Spleen (tissue), 11 donors: Measurements from ENCODE around the gene CHMP4B. TPM values are rescaled to one million over a fixed set of nuclear protein-coding genes. Genes with fewer than 3 reads are reported as not detected.

Source experiments
- DNase-seq: peaks from one replicate; pipeline ENCODE4 v3.0.0-alpha.2; 2020
- H3K27ac ChIP-seq, 8 donors: fragments of 200-600 bp; sonication (generic) in 7 of 8; 1 replicate in 4 of 8; 2 replicates in 4 of 8; pipeline versions ENCODE4 v1.5.0 to v1.8.0; 2016 to 2021; ENCODE audit warnings: inconsistent platforms in 4 of 8, mild to moderate bottlenecking in 4 of 8, moderate library complexity in 1 of 8
- H3K27me3 ChIP-seq, 7 donors: fragments of 200-600 bp; sonication (generic) in 6 of 7; replicated peaks in 1 of 7; 1 replicate in 4 of 7; 2 replicates in 3 of 7; pipeline versions ENCODE4 v1.5.0 to v1.8.0; 2016 to 2021; ENCODE audit warnings: inconsistent platforms in 3 of 7, mild to moderate bottlenecking in 1 of 7
- H3K36me3 ChIP-seq, 6 donors: fragments of 200-600 bp; sonication (generic) in 5 of 6; 1 replicate in 4 of 6; 2 replicates in 2 of 6; pipeline versions ENCODE4 v1.5.0 to v1.8.0; 2016 to 2021; ENCODE audit warnings: inconsistent platforms in 2 of 6
- H3K4me1 ChIP-seq, 6 donors: fragments of 200-600 bp; sonication (generic) in 5 of 6; 1 replicate in 3 of 6; 2 replicates in 3 of 6; pipeline versions ENCODE4 v1.5.0 to v1.8.0; 2016 to 2021; ENCODE audit warnings: inconsistent platforms in 3 of 6
- H3K4me3 ChIP-seq, 8 donors: fragments of 200-600 bp; sonication (generic) in 7 of 8; 1 replicate in 4 of 8; 2 replicates in 4 of 8; pipeline versions ENCODE4 v1.5.0 to v1.8.0; 2016 to 2021; ENCODE audit warnings: inconsistent platforms in 4 of 8, mild to moderate bottlenecking in 4 of 8, moderate library complexity in 2 of 8
- H3K9me3 ChIP-seq, 8 donors: fragments of 200-600 bp; sonication (generic) in 7 of 8; 1 replicate in 4 of 8; 2 replicates in 4 of 8; pipeline versions ENCODE4 v1.5.0 to v1.8.0; 2016 to 2021; ENCODE audit warnings: inconsistent platforms in 4 of 8
- POLR2A ChIP-seq, 3 donors: fragments of 450-650 bp; IDR thresholded peaks; one replicate each; pipeline ENCODE4 v1.5.1; 2017; ENCODE audit warnings: antibody characterized with exemption in 3 of 3, mild to moderate bottlenecking in 1 of 3
- POLR2AphosphoS5 ChIP-seq, 3 donors: sonication (generic); formaldehyde crosslinking; IDR thresholded peaks; one replicate each; pipeline ENCODE4 v1.5.1; 2017; ENCODE audit warnings: antibody characterized with exemption in 3 of 3
- WGBS, 5 donors: extraction: QIAGEN DNeasy Blood & Tissue Kit in 3 of 5; methylation state at CpG; one replicate each; pipeline versions ENCODE4 v1.1.5 to v1.1.7; 2013 to 2018; 5-methylcytosine and 5-hydroxymethylcytosine counted together
- intact Hi-C: fragments of 100-400 bp; cut with DNase I; formaldehyde crosslinking; loops from one replicate; pipeline ENCODE4 v1.15.0; 2023; ENCODE audit warnings: low total_unique reads
- polyA plus RNA-seq, 3 donors: library from polyadenylated mRNA; stranded (reverse); fragments of 200-250 nt; gene quantifications; one replicate each; pipeline ENCODE4 v1.2.1, GENCODE V29; 2013
- total RNA-seq, 7 donors: library from RNA; depleted of rRNA in 3 of 7; stranded (reverse); fragments of >200 nt in 3 of 7; fragmentation: NEBNext Ultra II Directional in 4 of 7; extraction: Animal tissue kit (Norgen Biotek cat#: 25700) in 4 of 7; gene quantifications; one replicate each; pipeline versions ENCODE4 v1.1.0 to v1.2.1, GENCODE V29; 2016 to 2021
- TF ChIP-seq, protein P1 (sequence below), 11 experiments: fragments of 200-600 bp in 7 of 11; fragments of 450-650 bp in 4 of 11; sonication (generic) in 4 of 11; IDR thresholded peaks in 8 of 11; conservative IDR thresholded peaks in 3 of 11; 1 replicate in 7 of 11; 2 replicates in 4 of 11; pipeline versions ENCODE4 v1.4.0 to v1.8.0; 2016 to 2021; ENCODE audit warnings: antibody characterized with exemption in 11 of 11, inconsistent platforms in 4 of 11, mild to moderate bottlenecking in 1 of 11
- donor health status: healthy with polysubstance abuse.
- donor health status: DM: no; HTN: no; CAD: no; lungs with moderate emphysema.
- donor health status: DM: no; HTN: no; CAD: no.
- donor health status: Bipolar disorder and iron deficiency.
- donor health status: healthy.
- donor health status: DM: no; HTN: no; CAD: no.
- donor health status: DM: yes; HTN: yes; CAD: no.

CHMP4B gene
- total and polyA plus RNA-seq, 10 donors: 44.9 to 118 (median 74.7) TPM

DNA sequence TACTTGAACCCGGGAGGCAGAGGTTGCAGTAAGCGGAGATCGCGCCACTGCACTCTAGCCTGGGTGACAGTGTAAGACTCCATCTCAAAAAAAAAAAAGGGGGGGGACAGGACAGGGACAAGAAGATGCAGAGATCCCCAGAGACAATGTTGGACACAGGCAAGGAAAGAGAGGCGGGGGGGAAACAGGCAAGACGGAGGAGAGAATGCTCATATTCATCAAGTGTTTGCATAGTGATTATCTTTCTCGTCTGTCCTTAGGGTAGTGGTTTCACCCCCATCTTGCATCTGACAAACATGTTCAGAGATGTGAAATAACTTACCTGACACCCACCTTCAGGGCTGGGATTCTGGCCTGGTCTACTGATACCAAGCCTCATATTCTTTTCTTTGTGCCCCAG lies 29.0 kb downstream of the CHMP4B start:
- Histone ChIP-seq H3K4me1 (peaks cover 41 to 100% (median 89%) of the 10 kb centered on the region in 6 donors), H3K9me3 (no peaks in the 10 kb centered on the region), H3K36me3 (peaks cover 0 to 13% (median 0%) of the 10 kb centered on the region in 6 donors), H3K27ac (no peak overlapping the region), H3K27me3 (no peaks in the 10 kb centered on the region), H3K4me3 (no peak overlapping the region)
- WGBS, 5 donors: 90 to 97% (median 92%) methylated on average over 7 of the region's 7 CpGs
- intact Hi-C loops: no loop called here
- TF ChIP-seq, protein P1, sequence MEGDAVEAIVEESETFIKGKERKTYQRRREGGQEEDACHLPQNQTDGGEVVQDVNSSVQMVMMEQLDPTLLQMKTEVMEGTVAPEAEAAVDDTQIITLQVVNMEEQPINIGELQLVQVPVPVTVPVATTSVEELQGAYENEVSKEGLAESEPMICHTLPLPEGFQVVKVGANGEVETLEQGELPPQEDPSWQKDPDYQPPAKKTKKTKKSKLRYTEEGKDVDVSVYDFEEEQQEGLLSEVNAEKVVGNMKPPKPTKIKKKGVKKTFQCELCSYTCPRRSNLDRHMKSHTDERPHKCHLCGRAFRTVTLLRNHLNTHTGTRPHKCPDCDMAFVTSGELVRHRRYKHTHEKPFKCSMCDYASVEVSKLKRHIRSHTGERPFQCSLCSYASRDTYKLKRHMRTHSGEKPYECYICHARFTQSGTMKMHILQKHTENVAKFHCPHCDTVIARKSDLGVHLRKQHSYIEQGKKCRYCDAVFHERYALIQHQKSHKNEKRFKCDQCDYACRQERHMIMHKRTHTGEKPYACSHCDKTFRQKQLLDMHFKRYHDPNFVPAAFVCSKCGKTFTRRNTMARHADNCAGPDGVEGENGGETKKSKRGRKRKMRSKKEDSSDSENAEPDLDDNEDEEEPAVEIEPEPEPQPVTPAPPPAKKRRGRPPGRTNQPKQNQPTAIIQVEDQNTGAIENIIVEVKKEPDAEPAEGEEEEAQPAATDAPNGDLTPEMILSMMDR (IDR thresholded peaks at IDR 0.05 in 8 of 11, conservative IDR thresholded peaks at IDR 0.05 in 3 of 11): no peak
- TF ChIP-seq POLR2AphosphoS5 (IDR thresholded peaks at IDR 0.05) (no peak), POLR2A (IDR thresholded peaks at IDR 0.05) (no peak)
- DNase-seq: no peak

DNA sequence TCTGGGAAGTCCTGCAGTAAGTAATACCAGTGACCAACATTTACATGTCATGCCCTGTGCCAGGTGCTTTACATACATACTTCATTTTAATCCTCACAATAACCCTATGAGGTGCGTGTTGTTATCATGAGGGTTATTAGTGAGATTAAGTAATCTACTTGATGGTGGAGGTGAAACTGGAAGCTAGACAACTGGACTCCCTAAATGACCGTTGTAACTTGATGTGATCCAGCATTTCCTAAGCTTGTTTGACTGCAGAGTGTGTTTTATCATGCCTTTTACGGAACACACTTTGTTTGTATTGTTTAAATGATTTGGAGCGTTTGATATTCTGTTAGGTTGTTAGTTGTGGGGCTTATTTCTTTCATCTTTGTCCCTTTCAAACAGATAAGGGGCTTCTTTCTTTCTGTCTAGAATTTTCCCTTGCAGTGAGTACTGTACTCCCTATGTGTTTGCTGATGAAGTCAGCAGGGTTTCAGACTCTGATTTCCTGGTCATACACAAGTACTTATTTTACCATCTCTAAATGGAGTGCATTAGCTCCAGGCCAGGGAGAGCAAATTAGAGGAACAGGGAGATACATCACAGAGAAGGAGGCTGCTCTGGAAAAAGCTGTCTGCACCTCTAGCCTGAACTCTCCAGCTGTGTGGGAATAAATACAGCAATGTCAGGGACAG lies 29.7 kb downstream of the CHMP4B start:
- no peaks in the 10 kb centered on the region for H3K9me3 ChIP-seq
- H3K4me3 ChIP-seq: no peak overlapping the region
- 78 to 89% (median 79%) methylated on average over 4 of the region's 4 CpGs for WGBS, 5 donors
- no peaks in the 10 kb centered on the region for H3K27me3 ChIP-seq
- TF ChIP-seq POLR2A (IDR thresholded peaks at IDR 0.05): no peak
- no peak for TF ChIP-seq POLR2AphosphoS5 (IDR thresholded peaks at IDR 0.05)
- TF ChIP-seq, protein P1 (IDR thresholded peaks at IDR 0.05 in 8 of 11, conservative IDR thresholded peaks at IDR 0.05 in 3 of 11): no peak
- H3K27ac ChIP-seq: no peak overlapping the region
- intact Hi-C loops: no loop called here
- H3K36me3 ChIP-seq: peaks cover 0 to 7% (median 0%) of the 10 kb centered on the region in 6 donors
- no peak for DNase-seq
- peaks cover 41 to 100% (median 93%) of the 10 kb centered on the region in 6 donors for H3K4me1 ChIP-seq

DNA sequence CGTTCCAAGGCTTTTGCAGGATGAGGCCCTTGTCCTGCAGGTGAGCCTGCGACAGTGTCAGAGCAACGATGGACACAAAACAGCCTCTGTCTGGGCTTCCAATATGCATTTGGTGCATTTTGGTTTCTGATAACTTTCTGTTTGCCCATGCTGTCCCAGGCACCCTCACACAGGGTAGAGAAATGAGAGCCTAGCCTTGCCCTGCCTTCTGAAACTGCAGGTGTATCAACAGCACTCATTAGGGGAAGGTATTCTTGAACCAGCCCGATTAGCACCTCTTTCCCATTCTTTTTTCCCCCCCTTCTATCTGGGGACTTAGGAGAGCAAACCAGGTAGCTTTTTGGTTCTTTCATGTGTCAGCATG lies 30.3 kb downstream of the CHMP4B start:
- DNase-seq: no peak
- TF ChIP-seq POLR2A (IDR thresholded peaks at IDR 0.05) (no peak), POLR2AphosphoS5 (IDR thresholded peaks at IDR 0.05) (no peak)
- TF ChIP-seq, protein P1 (IDR thresholded peaks at IDR 0.05 in 8 of 11, conservative IDR thresholded peaks at IDR 0.05 in 3 of 11): no peak
- Histone ChIP-seq H3K36me3 (peaks cover 0 to 4% (median 0%) of the 10 kb centered on the region in 6 donors), H3K27me3 (no peaks in the 10 kb centered on the region), H3K4me3 (no peak overlapping the region), H3K27ac (no peak overlapping the region), H3K4me1 (peaks cover 42 to 100% (median 93%) of the 10 kb centered on the region in 6 donors), H3K9me3 (no peaks in the 10 kb centered on the region)
- 88 to 95% (median 90%) methylated on average over 4 of the region's 4 CpGs for WGBS, 5 donors
- intact Hi-C loops: no loop called here

DNA sequence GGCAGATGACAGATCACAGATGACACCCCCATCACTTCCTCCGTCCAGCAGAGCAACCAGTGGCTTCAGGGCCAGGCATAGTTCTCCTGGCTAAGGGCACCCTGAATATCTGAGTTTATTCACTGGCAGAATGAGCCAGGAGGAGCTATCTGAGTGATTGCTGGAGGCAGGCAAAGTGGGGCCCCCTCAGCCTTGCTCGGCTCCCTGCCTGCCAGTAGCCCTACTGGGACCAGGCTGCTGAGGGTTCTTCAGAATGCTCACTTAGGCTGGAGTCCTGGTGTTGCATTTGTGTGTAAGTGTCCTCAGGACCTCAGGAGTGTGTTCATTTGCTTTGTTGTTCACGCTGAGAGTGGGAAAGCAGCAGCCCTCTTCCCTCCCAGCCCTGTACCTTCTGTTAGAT lies 31.2 kb downstream of the CHMP4B start:
- Histone ChIP-seq H3K36me3 (no peaks in the 10 kb centered on the region), H3K27me3 (no peaks in the 10 kb centered on the region), H3K27ac (peak overlapping the region in 3 of 8 donors; percentile 4 to 53 (median 17)), H3K9me3 (no peaks in the 10 kb centered on the region), H3K4me1 (peaks cover 38 to 100% (median 92%) of the 10 kb centered on the region in 6 donors), H3K4me3 (no peak overlapping the region)
- WGBS, 5 donors: 80 to 96% (median 87%) methylated on average over 3 of the region's 3 CpGs
- TF ChIP-seq POLR2AphosphoS5 (IDR thresholded peaks at IDR 0.05): no peak
- TF ChIP-seq POLR2A (IDR thresholded peaks at IDR 0.05): no peak
- TF ChIP-seq, protein P1 (IDR thresholded peaks at IDR 0.05 in 8 of 11, conservative IDR thresholded peaks at IDR 0.05 in 3 of 11): no peak
- intact Hi-C loops: no loop called here
- DNase-seq: no peak
